Tibial nerve (tissue), 4 donors: ENCODE measurements around the gene MAML3.

Experiments
- CTCF ChIP-seq, 5 experiments: fragments of 200-600 bp in 3 of 5; fragments of 450-650 bp in 2 of 5; sonication (generic) in 3 of 5; IDR thresholded peaks; one replicate each; pipeline ENCODE4 v1.5.1; 2016 to 2019; ENCODE audit warnings: antibody characterized with exemption in 5 of 5, mild to moderate bottlenecking in 3 of 5, moderate library complexity in 2 of 5
- EP300 ChIP-seq, 2 donors: sonication (generic); formaldehyde crosslinking; IDR thresholded peaks; one replicate each; pipeline ENCODE4 v1.6.1; 2017; ENCODE audit warnings: antibody characterized with exemption in 2 of 2, mild to moderate bottlenecking in 1 of 2
- POLR2A ChIP-seq, 2 donors: fragments of 450-650 bp; IDR thresholded peaks; one replicate each; pipeline ENCODE4 v1.6.1; 2017; ENCODE audit warnings: antibody characterized with exemption in 2 of 2, mild to moderate bottlenecking in 2 of 2, moderate library complexity in 2 of 2

- TF ChIP-seq CTCF (IDR thresholded peaks at IDR 0.05) = no peak
- no peak for TF ChIP-seq EP300 (IDR thresholded peaks at IDR 0.05)
- TF ChIP-seq POLR2A (IDR thresholded peaks at IDR 0.05) = no peak
Measured at GRCh38 chr4:139710073-139710472, 443.9 kb downstream of the MAML3 start.
